H1 (cell line): ENCODE results near the gene VAV2. TPM values are rescaled to one million over a fixed set of nuclear protein-coding genes. Genes with fewer than 3 reads are reported as not detected.

ENCODE experiments used
- CHD1 ChIP-seq: IDR thresholded peaks from 2 replicates; pipeline ENCODE4 v1.6.1; 2012; ENCODE audit warnings: low read depth, low read length, improper control_type of control experiment
- KDM5A ChIP-seq: fragments of 200-600 bp; IDR thresholded peaks from 2 replicates; pipeline ENCODE4 v1.7.1; 2012; ENCODE audit warnings: mild to moderate bottlenecking, low read length, inconsistent platforms, mixed read lengths
- POLR2AphosphoS5 ChIP-seq: IDR thresholded peaks from 2 replicates; pipeline ENCODE4 v1.6.1; 2011; ENCODE audit warnings: low read depth, low read length
- SP1 ChIP-seq: IDR thresholded peaks from 2 replicates; pipeline ENCODE4 v1.6.1; 2011; ENCODE audit warnings: low read depth, low read length
- TCF12 ChIP-seq: IDR thresholded peaks from 2 replicates; pipeline ENCODE4 v1.6.1; 2011; ENCODE audit warnings: low read depth, mild to moderate bottlenecking, low read length
- YY1 ChIP-seq: IDR thresholded peaks from 2 replicates; pipeline ENCODE4 v1.6.1; 2011; ENCODE audit warnings: low read depth, mild to moderate bottlenecking, low read length
- polyA plus RNA-seq, 7 experiments: library from polyadenylated mRNA; depleted of rRNA in 3 of 7; stranded (reverse) in 5 of 7; unstranded in 2 of 7; fragments of >200 nt in 5 of 7; fragments of 200-250 nt in 2 of 7; gene quantifications; 1 replicate in 5 of 7; 2 replicates in 1 of 7; 4 replicates in 1 of 7; pipeline versions ENCODE4 v1.2.1 to v1.2.3, GENCODE V29; 2011 to 2013; ENCODE audit warnings: missing spikeins in 2 of 7, mixed read lengths in 2 of 7
- total RNA-seq: library from RNA; stranded (reverse); fragmentation: NEBNext Ultra II Directional; extraction: Animal tissue kit (Norgen Biotek cat#: 25700); gene quantifications from 2 replicates; pipeline ENCODE4 v1.2.1, GENCODE V29; 2021

Gene VAV2
- total and polyA plus RNA-seq, 2 of the 8 experiments (the other 6 are each of a cell fraction or from before 2014, with no cell fraction given), result 13.6 to 37.6 TPM

DNA sequence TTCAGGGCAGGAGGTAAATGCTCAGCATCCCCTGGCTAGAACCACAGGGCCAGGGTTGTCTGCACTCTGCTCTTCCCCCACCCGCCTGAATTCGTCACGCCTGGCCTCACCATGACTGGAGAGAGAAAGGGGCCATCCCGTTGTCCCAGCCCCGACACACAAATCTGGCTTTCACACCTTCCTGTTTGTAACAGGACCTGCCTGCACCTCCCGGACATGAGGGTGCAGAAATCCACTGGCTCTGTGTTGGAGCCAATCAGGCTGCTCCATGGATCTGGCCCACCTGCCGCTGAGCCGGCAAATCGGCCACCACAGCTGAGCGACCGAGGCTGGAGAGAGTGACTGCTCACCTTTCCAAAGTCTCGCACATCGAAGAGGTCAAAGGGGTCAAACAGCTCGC lies 53.4 kb downstream of the VAV2 start (continued):
- TF ChIP-seq SP1 (no peak), KDM5A (no peak), YY1 (no peak), CHD1 (no peak), POLR2AphosphoS5 (no peak), TCF12 (no peak)
